K562 (cell line): ENCODE measurements around the gene EXOC2. TPM values are rescaled to one million over a fixed set of nuclear protein-coding genes. Genes with fewer than 3 reads are reported as not detected.

Experiments used
- ATAC-seq: fragments of 200-7000 bp; cut with Tn5 transposase; 3 replicates; pipeline ENCODE4 v1.9.1; 2020; ENCODE audit warnings: moderate library complexity
- BruUV-seq: library from RNA; stranded (reverse); fragments of 400-500 nt; replicated peaks from 2 replicates; lab custom pipeline; 2021; lab: Mats Ljungman, UMichigan
- CTCF ChIA-PET: fragments of 300-600 bp; formaldehyde crosslinking; extraction: SDS; loops from one replicate; lab custom pipeline; 2021; ENCODE audit warnings: low intra/inter-chr PET ratio; lab: Yijun Ruan, JAX
- POLR2A ChIA-PET: fragments of 300-600, 350-650 bp; sonication (Branson Sonifier 250); formaldehyde crosslinking; extraction: SDS; loops from one replicate; lab custom pipeline; 2021; ENCODE audit warnings: antibody characterized with exemption, inconsistent platforms; lab: Yijun Ruan, JAX
- DNase-seq, 4 experiments: peaks; one replicate each; pipeline versions ENCODE4 v3.0.0 to v3.0.0-alpha.2; 2011 to 2018; ENCODE audit warnings: low spot score in 3 of 4, mixed read lengths in 3 of 4; ENCODE audit errors: extremely low read depth in 1 of 4
- FAIRE-seq: peaks from 2 replicates; lab custom pipeline; 2011; peaks lifted over from hg19 to GRCh38; lab: Jason Lieb, UNC
- H2AFZ ChIP-seq: 2 replicates; pipeline ENCODE4 v1.6.0; 2011; ENCODE audit warnings: low read depth, low read length, control low read depth, inconsistent platforms
- H3K27ac ChIP-seq: fragments of 200-600 bp; 3 replicates; pipeline ENCODE4 v1.8.0; 2011; ENCODE audit warnings: low read depth, mild to moderate bottlenecking, control low read depth, inconsistent platforms, low read length, moderate library complexity, mixed read lengths; ENCODE audit errors: extremely low read depth
- H3K27me3 ChIP-seq, 2 experiments: fragments of 300-600 bp in 1 of 2; 2 replicates in 1 of 2; 3 replicates in 1 of 2; pipeline versions ENCODE4 v1.6.0 to v1.8.0; 2011; ENCODE audit warnings: inconsistent platforms in 2 of 2, low read length in 2 of 2, mild to moderate bottlenecking in 1 of 2, mixed read lengths in 1 of 2, moderate library complexity in 1 of 2; ENCODE audit not compliant: control insufficient read depth in 2 of 2, insufficient read depth in 2 of 2
- H3K36me3 ChIP-seq: fragments of 300-600 bp; 3 replicates; pipeline ENCODE4 v1.8.0; 2011; ENCODE audit warnings: mild to moderate bottlenecking, low read length, inconsistent platforms; ENCODE audit not compliant: control insufficient read depth, insufficient read depth
- H3K4me1 ChIP-seq, 2 experiments: fragments of 200-600 bp in 1 of 2; replicated peaks in 1 of 2; 2 replicates in 1 of 2; 3 replicates in 1 of 2; pipeline versions ENCODE4 v1.5.1 to v1.8.0; 2011; ENCODE audit warnings: inconsistent platforms in 2 of 2, low read length in 2 of 2, mild to moderate bottlenecking in 1 of 2, mixed read lengths in 1 of 2, moderate library complexity in 1 of 2; ENCODE audit not compliant: control insufficient read depth in 2 of 2, insufficient read depth in 2 of 2
- H3K4me2 ChIP-seq: 2 replicates; pipeline ENCODE4 v1.6.1; 2011; ENCODE audit warnings: low read length, control low read depth, inconsistent platforms, mixed read lengths; ENCODE audit not compliant: insufficient read depth
- H3K4me3 ChIP-seq: fragments of 200-600 bp; sonication (generic), shearing (Covaris generic); 2 replicates; pipeline ENCODE4 v1.5.1; 2016; ENCODE audit warnings: control low read depth, inconsistent platforms
- H3K79me2 ChIP-seq: fragments of 200-600 bp; 3 replicates; pipeline ENCODE4 v1.8.0; 2011; ENCODE audit warnings: low read length, inconsistent platforms; ENCODE audit not compliant: control insufficient read depth, insufficient read depth
- H3K9ac ChIP-seq, 2 experiments: 2 replicates each; pipeline versions ENCODE4 v1.6.0 to v1.6.1; 2011; ENCODE audit warnings: low read depth in 2 of 2, low read length in 2 of 2, control low read depth in 1 of 2, inconsistent platforms in 1 of 2, mild to moderate bottlenecking in 1 of 2, mixed read lengths in 1 of 2; ENCODE audit not compliant: insufficient read depth in 1 of 2
- H3K9me1 ChIP-seq: one replicate; pipeline ENCODE4 v1.6.0; 2011; ENCODE audit warnings: inconsistent platforms, mild to moderate bottlenecking, low read length, moderate library complexity; ENCODE audit not compliant: control insufficient read depth, insufficient read depth
- H3K9me3 ChIP-seq: replicated peaks from 2 replicates; pipeline ENCODE4 v1.5.1; 2011; ENCODE audit warnings: low read depth, low read length, inconsistent platforms; ENCODE audit not compliant: control insufficient read depth, insufficient read depth
- H4K20me1 ChIP-seq: replicated peaks from 2 replicates; pipeline ENCODE4 v1.6.1; 2011; ENCODE audit warnings: low read length, inconsistent platforms, mixed read lengths; ENCODE audit not compliant: control insufficient read depth, insufficient read depth
- CAMTA2 ChIP-seq: fragments of 250-450 bp; sonication (Bioruptor Pico); conservative IDR thresholded peaks from 2 replicates; pipeline ENCODE4 v1.5.1; 2022
- CBX2 ChIP-seq: fragments of 200-600 bp; sonication (generic); IDR thresholded peaks from one replicate; pipeline ENCODE4 v1.6.1; 2012; ENCODE audit warnings: mild to moderate bottlenecking, low read length, inconsistent platforms; ENCODE audit not compliant: insufficient read depth, poor library complexity, severe bottlenecking
- CBX8 ChIP-seq: fragments of 200-600 bp; sonication (generic); IDR thresholded peaks from 2 replicates; pipeline ENCODE4 v1.6.1; 2012; ENCODE audit warnings: borderline replicate concordance, mixed run types, low read depth, mild to moderate bottlenecking, moderate library complexity, mixed read lengths, low read length, control low read depth, inconsistent platforms; ENCODE audit not compliant: poor library complexity, severe bottlenecking; ENCODE audit errors: extremely low read depth
- CEBPG ChIP-seq, 3 experiments: fragments of 200-800 bp in 1 of 3; sonication (Bioruptor generic) in 1 of 3; sonication (generic) in 1 of 3; formaldehyde crosslinking in 1 of 3; IDR thresholded peaks in 2 of 3; conservative IDR thresholded peaks in 1 of 3; 2 replicates each; pipeline versions ENCODE4 v1.6.1 to v1.8.0; 2016 to 2022; ENCODE audit warnings: missing compliant biosample characterization in 2 of 3, missing genetic modification characterization in 2 of 3, mild to moderate bottlenecking in 1 of 3, missing genetic modification reagents in 1 of 3
- DNMT1 ChIP-seq: fragments of 450-650 bp; IDR thresholded peaks from 2 replicates; pipeline ENCODE4 v1.6.1; 2016; ENCODE audit warnings: antibody characterized with exemption, mild to moderate bottlenecking
- ELK3 ChIP-seq: fragments of 450-650 bp; formaldehyde crosslinking; IDR thresholded peaks from 2 replicates; pipeline ENCODE4 v1.4.0; 2020; ENCODE audit warnings: mild to moderate bottlenecking
- EWSR1 ChIP-seq: fragments of 450-650 bp; IDR thresholded peaks from 2 replicates; pipeline ENCODE4 v1.6.1; 2018; ENCODE audit warnings: borderline replicate concordance, mild to moderate bottlenecking, low read depth, moderate library complexity; ENCODE audit not compliant: partially characterized antibody
- NRF1 ChIP-seq, 2 experiments: fragments of 450-650 bp; IDR thresholded peaks in 1 of 2; conservative IDR thresholded peaks in 1 of 2; 2 replicates each; pipeline ENCODE4 v1.6.1; 2014; ENCODE audit warnings: mild to moderate bottlenecking in 2 of 2
- PHTF2 ChIP-seq: fragments of 250-450 bp; sonication (Bioruptor Pico); IDR thresholded peaks from 2 replicates; pipeline ENCODE4 v1.5.0; 2021; ENCODE audit warnings: mild to moderate bottlenecking
- SUPT5H ChIP-seq: fragments of 450-650 bp; IDR thresholded peaks from 2 replicates; pipeline ENCODE4 v1.6.1; 2016
- THRAP3 ChIP-seq: fragments of 450-650 bp; IDR thresholded peaks from 2 replicates; pipeline ENCODE4 v1.6.1; 2016; ENCODE audit warnings: mild to moderate bottlenecking, inconsistent platforms, borderline replicate concordance
- ZNF197 ChIP-seq: fragments of 200-800 bp; sonication (Bioruptor generic); IDR thresholded peaks from 2 replicates; pipeline ENCODE4 v1.6.1; 2016; ENCODE audit warnings: low read depth, missing genetic modification characterization, missing compliant biosample characterization
- ZNF830 ChIP-seq: fragments of 250-450 bp; sonication (Bioruptor Pico); IDR thresholded peaks from 2 replicates; pipeline ENCODE4 v1.5.0; 2021; ENCODE audit warnings: mild to moderate bottlenecking
- WGBS: fragments of 100-300 bp; shearing (Covaris generic); methylation state at CpG from one replicate; pipeline ENCODE4 v1.1.6; 2016; ENCODE audit warnings: low coverage, mixed read lengths; ENCODE audit not compliant: insufficient coverage; ENCODE audit errors: missing lambda C conversion rate; 5-methylcytosine and 5-hydroxymethylcytosine counted together
- in situ Hi-C: fragments of 300-500 bp; cut with MboI; formaldehyde crosslinking; loops from 4 replicates; pipeline ENCODE4 v1.15.0; 2018; ENCODE audit warnings: inconsistent platforms, mixed read lengths
- intact Hi-C: fragments of 100-400 bp; cut with micrococcal nuclease; formaldehyde crosslinking; loops from 2 replicates; pipeline ENCODE4 v1.14.2; 2022
- polyA plus RNA-seq, 8 experiments: library from polyadenylated mRNA; depleted of rRNA in 4 of 8; stranded (reverse) in 5 of 8; unstranded in 3 of 8; fragments of >200 nt; fragmentation: Nextera tagmentation in 2 of 8; fragmentation: Illumina TruSeq in 1 of 8; extraction: Ambion mirVana in 2 of 8; extraction: Trizol in 1 of 8; gene quantifications; 2 replicates each; pipeline versions ENCODE4 v1.2.1 to v1.2.3, GENCODE V29; 2011 to 2014; ENCODE audit warnings: inconsistent platforms in 1 of 8, missing spikeins in 1 of 8
- total RNA-seq, 7 experiments: library from RNA; depleted of rRNA in 6 of 7; stranded (reverse); fragments of >200 nt in 6 of 7; fragmentation: Illumina TruSeq in 2 of 7; extraction: Trizol in 2 of 7; gene quantifications; 2 replicates each; pipeline versions ENCODE4 v1.2.1 to v1.2.3, GENCODE V29; 2011 to 2021; ENCODE audit warnings: low replicate concordance in 1 of 7

EXOC2 gene
- total and polyA plus RNA-seq, 9 of the 15 experiments (the other 6 are each of a cell fraction or from before 2014, with no cell fraction given) = 12.2 to 30.2 (median 24.2) TPM

GRCh38 chr6:454148-454991 is 238.6 kb downstream of the EXOC2 start:
- no peak for ATAC-seq
- intact Hi-C loops = no loop called here
- POLR2A ChIA-PET = no interaction called here

GRCh38 chr6:453152-453551 is 239.8 kb downstream of the EXOC2 start:
- H3K9me3 ChIP-seq = no peaks in the 10 kb centered on the region
- POLR2A ChIA-PET = interaction anchor here (0.7 to 1.4 kb wide), 2 partner anchors 9 kb away, joined by 3 to 4 read pairs; no protein-coding TSS in a partner anchor
- intact Hi-C loops = no loop called here

More at GRCh38 chr6:454148-454991, 238.6 kb downstream of the EXOC2 start:
- no peaks in the 10 kb centered on the region for H4K20me1 ChIP-seq
- FAIRE-seq (no peak), DNase-seq (no peak)
- CTCF ChIA-PET = no interaction called here
- no peaks in the 10 kb centered on the region for H3K79me2 ChIP-seq
- WGBS = 0% methylated on average over 5 of the region's 5 CpGs
- H3K27me3 ChIP-seq = peaks cover 13 to 55% of the 10 kb centered on the region in 2 experiments; a peak in 4 of 5 replicates
- TF ChIP-seq SUPT5H = no peak
- TF ChIP-seq CEBPG (CRISPR knock-in tag; IDR thresholded peaks at IDR 0.05) = no peak
- TF ChIP-seq CEBPG (tag; conservative IDR thresholded peaks at IDR 0.05 in 1 of 2, IDR thresholded peaks at IDR 0.05 in 1 of 2) = no peak
- TF ChIP-seq CBX8 = peak; percentile 78
- peak; percentile 70 for TF ChIP-seq CBX2
- no peaks in the 10 kb centered on the region for H3K4me1 ChIP-seq
- H3K27ac ChIP-seq = no peak overlapping the region
- no TSS peak for BruUV-seq
- H3K9me3 ChIP-seq = no peaks in the 10 kb centered on the region
- in situ Hi-C loops = no loop called here
- no peak overlapping the region for H3K4me2 ChIP-seq
- no peaks in the 10 kb centered on the region for H3K36me3 ChIP-seq
- no peaks in the 10 kb centered on the region for H3K9me1 ChIP-seq
- no peak overlapping the region for H2AFZ ChIP-seq
- H3K9ac ChIP-seq = no peak overlapping the region
- no peak overlapping the region for H3K4me3 ChIP-seq

More at GRCh38 chr6:453152-453551, 239.8 kb downstream of the EXOC2 start:
- CTCF ChIA-PET = no interaction called here
- H3K27ac ChIP-seq = no peak overlapping the region
- in situ Hi-C loops = no loop called here
- peaks cover 13 to 67% of the 10 kb centered on the region in 2 experiments; a peak in 4 of 5 replicates for H3K27me3 ChIP-seq
- no peaks in the 10 kb centered on the region for H3K36me3 ChIP-seq
- H3K4me3 ChIP-seq = no peak overlapping the region
- no peak overlapping the region for H3K9ac ChIP-seq
- no TSS peak for BruUV-seq
- no peak for FAIRE-seq
- no peak overlapping the region for H2AFZ ChIP-seq
- ATAC-seq = no peak
- no peaks in the 10 kb centered on the region for H3K4me1 ChIP-seq
- H3K9me1 ChIP-seq = no peaks in the 10 kb centered on the region
- no peak overlapping the region for H3K4me2 ChIP-seq
- no peaks in the 10 kb centered on the region for H3K79me2 ChIP-seq
- H4K20me1 ChIP-seq = no peaks in the 10 kb centered on the region
- TF ChIP-seq ZNF197 (CRISPR knock-in tag) (no peak), EWSR1 (no peak), ZNF830 (CRISPR knock-in tag) (no peak), PHTF2 (no peak), CAMTA2 (no peak), DNMT1 (no peak), THRAP3 (no peak), NRF1 (conservative IDR thresholded peaks at IDR 0.05 in 1 of 2, IDR thresholded peaks at IDR 0.05 in 1 of 2) (no peak), ELK3 (CRISPR knock-in tag) (no peak)
- WGBS = under 1% methylated on average over 13 of the region's 13 CpGs
- DNase-seq = no peak
